ENCODE measurements around the gene ARHGEF3.

ARHGEF3 gene

GRCh38 chr3:56763233-56763632 is 38.5 kb downstream of the ARHGEF3 start:
- no peak overlapping the region for H2BK15ac ChIP-seq (replicated peaks; ENCODE audit: low read depth)
- no peaks in the 10 kb centered on the region for H3K79me1 ChIP-seq (ENCODE audit: low read length)
- H3K4me3 ChIP-seq (ENCODE audit: low read length) = no peak overlapping the region
- no peak overlapping the region for H3K9ac ChIP-seq (ENCODE audit: low read length)
- no peak overlapping the region for H3K56ac ChIP-seq (ENCODE audit: low read length)
- no peak overlapping the region for H2AK5ac ChIP-seq (ENCODE audit: low read length)
- H3K4ac ChIP-seq (ENCODE audit: low read depth, low read length) = no peak overlapping the region
- no peaks in the 10 kb centered on the region for H3K79me2 ChIP-seq (ENCODE audit: control insufficient read depth, insufficient read depth, low read length)
- no peak for DNase-seq
- H3K27me3 ChIP-seq (ENCODE audit: insufficient read depth, low read length, poor library complexity) = no peaks in the 10 kb centered on the region
- no CpG with 5 or more reads among the region's 2 CpGs for WGBS (ENCODE audit: extremely low coverage, insufficient coverage, low lambda C conversion rate)
- H3K23ac ChIP-seq (ENCODE audit: low read length) = no peak overlapping the region
- no peaks in the 10 kb centered on the region for H3K36me3 ChIP-seq (ENCODE audit: control insufficient read depth, insufficient read depth, low read length)
- no peak overlapping the region for H3K4me2 ChIP-seq (ENCODE audit: low read length)
- no peak overlapping the region for H2BK120ac ChIP-seq (ENCODE audit: low read depth, low read length)
- H4K8ac ChIP-seq (ENCODE audit: low read depth, low read length) = no peak overlapping the region
- H2BK5ac ChIP-seq (ENCODE audit: low read length) = no peak overlapping the region
- no peak overlapping the region for H4K5ac ChIP-seq (ENCODE audit: low read length)
- H3K4me1 ChIP-seq (ENCODE audit: control insufficient read depth, low read depth, low read length) = no peaks in the 10 kb centered on the region
- no peak overlapping the region for H3K18ac ChIP-seq (ENCODE audit: low read length)
- H3K27ac ChIP-seq (ENCODE audit: low read depth, low read length) = no peak overlapping the region

GRCh38 chr3:56762718-56763117 is 39.0 kb downstream of the ARHGEF3 start:
- Histone ChIP-seq H3K4ac (ENCODE audit: low read depth, low read length) (no peak overlapping the region), H3K4me1 (ENCODE audit: control insufficient read depth, low read depth, low read length) (no peaks in the 10 kb centered on the region), H3K79me2 (ENCODE audit: control insufficient read depth, insufficient read depth, low read length) (no peaks in the 10 kb centered on the region), H3K4me3 (ENCODE audit: low read length) (no peak overlapping the region), H3K18ac (ENCODE audit: low read length) (no peak overlapping the region), H3K79me1 (ENCODE audit: low read length) (no peaks in the 10 kb centered on the region), H3K27ac (ENCODE audit: low read depth, low read length) (no peak overlapping the region), H4K8ac (ENCODE audit: low read depth, low read length) (no peak overlapping the region), H3K56ac (ENCODE audit: low read length) (no peak overlapping the region), H2BK120ac (ENCODE audit: low read depth, low read length) (no peak overlapping the region), H3K27me3 (ENCODE audit: insufficient read depth, low read length, poor library complexity) (no peaks in the 10 kb centered on the region), H3K9ac (ENCODE audit: low read length) (no peak overlapping the region), H3K36me3 (ENCODE audit: control insufficient read depth, insufficient read depth, low read length) (no peaks in the 10 kb centered on the region), H4K5ac (ENCODE audit: low read length) (no peak overlapping the region), H2BK15ac (replicated peaks; ENCODE audit: low read depth) (no peak overlapping the region), H2AK5ac (ENCODE audit: low read length) (no peak overlapping the region), H2BK5ac (ENCODE audit: low read length) (no peak overlapping the region), H3K4me2 (ENCODE audit: low read length) (no peak overlapping the region), H3K23ac (ENCODE audit: low read length) (no peak overlapping the region)
- no peak for DNase-seq
- WGBS (ENCODE audit: extremely low coverage, insufficient coverage, low lambda C conversion rate) = no CpG with 5 or more reads among the region's 1 CpG

- Histone ChIP-seq H3K36me3 (ENCODE audit: control insufficient read depth, insufficient read depth, low read length) (no peaks in the 10 kb centered on the region), H3K79me2 (ENCODE audit: control insufficient read depth, insufficient read depth, low read length) (no peaks in the 10 kb centered on the region), H3K4me3 (ENCODE audit: low read length) (no peak overlapping the region), H3K27me3 (ENCODE audit: insufficient read depth, low read length, poor library complexity) (no peaks in the 10 kb centered on the region), H3K9ac (ENCODE audit: low read length) (no peak overlapping the region), H4K5ac (ENCODE audit: low read length) (no peak overlapping the region), H4K8ac (ENCODE audit: low read depth, low read length) (no peak overlapping the region), H3K79me1 (ENCODE audit: low read length) (no peaks in the 10 kb centered on the region), H3K56ac (ENCODE audit: low read length) (no peak overlapping the region), H3K18ac (ENCODE audit: low read length) (no peak overlapping the region), H3K4me1 (ENCODE audit: control insufficient read depth, low read depth, low read length) (no peaks in the 10 kb centered on the region), H2AK5ac (ENCODE audit: low read length) (no peak overlapping the region), H2BK15ac (replicated peaks; ENCODE audit: low read depth) (no peak overlapping the region), H3K4me2 (ENCODE audit: low read length) (no peak overlapping the region), H3K23ac (ENCODE audit: low read length) (no peak overlapping the region), H3K4ac (ENCODE audit: low read depth, low read length) (no peak overlapping the region), H2BK5ac (ENCODE audit: low read length) (no peak overlapping the region), H3K27ac (ENCODE audit: low read depth, low read length) (no peak overlapping the region), H2BK120ac (ENCODE audit: low read depth, low read length) (no peak overlapping the region)
- DNase-seq = no peak
- no CpG with 5 or more reads among the region's 11 CpGs for WGBS (ENCODE audit: extremely low coverage, insufficient coverage, low lambda C conversion rate)
Measured at GRCh38 chr3:56761887-56762651, 39.7 kb downstream of the ARHGEF3 start.

GRCh38 chr3:56761023-56761422 is 40.7 kb downstream of the ARHGEF3 start:
- H3K4me3 ChIP-seq (ENCODE audit: low read length) = no peak overlapping the region
- no peaks in the 10 kb centered on the region for H3K79me2 ChIP-seq (ENCODE audit: control insufficient read depth, insufficient read depth, low read length)
- no peaks in the 10 kb centered on the region for H3K36me3 ChIP-seq (ENCODE audit: control insufficient read depth, insufficient read depth, low read length)
- no peaks in the 10 kb centered on the region for H3K27me3 ChIP-seq (ENCODE audit: insufficient read depth, low read length, poor library complexity)
- no peak overlapping the region for H3K4ac ChIP-seq (ENCODE audit: low read depth, low read length)
- no peak overlapping the region for H4K8ac ChIP-seq (ENCODE audit: low read depth, low read length)
- DNase-seq = no peak
- no peak overlapping the region for H2BK120ac ChIP-seq (ENCODE audit: low read depth, low read length)
- no peaks in the 10 kb centered on the region for H3K79me1 ChIP-seq (ENCODE audit: low read length)
- no peak overlapping the region for H3K27ac ChIP-seq (ENCODE audit: low read depth, low read length)
- no peak overlapping the region for H2AK5ac ChIP-seq (ENCODE audit: low read length)
- no peak overlapping the region for H3K9ac ChIP-seq (ENCODE audit: low read length)
- H3K23ac ChIP-seq (ENCODE audit: low read length) = no peak overlapping the region
- no peak overlapping the region for H3K18ac ChIP-seq (ENCODE audit: low read length)
- H3K56ac ChIP-seq (ENCODE audit: low read length) = no peak overlapping the region
- no peaks in the 10 kb centered on the region for H3K4me1 ChIP-seq (ENCODE audit: control insufficient read depth, low read depth, low read length)
- no CpG with 5 or more reads among the region's 2 CpGs for WGBS (ENCODE audit: extremely low coverage, insufficient coverage, low lambda C conversion rate)
- no peak overlapping the region for H2BK5ac ChIP-seq (ENCODE audit: low read length)
- no peak overlapping the region for H3K4me2 ChIP-seq (ENCODE audit: low read length)
- H4K5ac ChIP-seq (ENCODE audit: low read length) = no peak overlapping the region
- no peak overlapping the region for H2BK15ac ChIP-seq (replicated peaks; ENCODE audit: low read depth)

GRCh38 chr3:56759532-56759931 is 42.2 kb downstream of the ARHGEF3 start:
- DNase-seq = no peak
- H2AK5ac ChIP-seq (ENCODE audit: low read length) = no peak overlapping the region
- H2BK5ac ChIP-seq (ENCODE audit: low read length) = no peak overlapping the region
- no peak overlapping the region for H4K5ac ChIP-seq (ENCODE audit: low read length)
- H3K79me1 ChIP-seq (ENCODE audit: low read length) = no peaks in the 10 kb centered on the region
- H3K4me1 ChIP-seq (ENCODE audit: control insufficient read depth, low read depth, low read length) = no peaks in the 10 kb centered on the region
- no peak overlapping the region for H3K9ac ChIP-seq (ENCODE audit: low read length)
- no peak overlapping the region for H3K18ac ChIP-seq (ENCODE audit: low read length)
- no peaks in the 10 kb centered on the region for H3K36me3 ChIP-seq (ENCODE audit: control insufficient read depth, insufficient read depth, low read length)
- no peaks in the 10 kb centered on the region for H3K79me2 ChIP-seq (ENCODE audit: control insufficient read depth, insufficient read depth, low read length)
- H3K27ac ChIP-seq (ENCODE audit: low read depth, low read length) = no peak overlapping the region
- no peaks in the 10 kb centered on the region for H3K27me3 ChIP-seq (ENCODE audit: insufficient read depth, low read length, poor library complexity)
- no peak overlapping the region for H2BK15ac ChIP-seq (replicated peaks; ENCODE audit: low read depth)
- no peak overlapping the region for H3K23ac ChIP-seq (ENCODE audit: low read length)
- H3K4me3 ChIP-seq (ENCODE audit: low read length) = no peak overlapping the region
- WGBS (ENCODE audit: extremely low coverage, insufficient coverage, low lambda C conversion rate) = no CpG with 5 or more reads among the region's 3 CpGs
- no peak overlapping the region for H2BK120ac ChIP-seq (ENCODE audit: low read depth, low read length)
- H3K4me2 ChIP-seq (ENCODE audit: low read length) = no peak overlapping the region
- no peak overlapping the region for H4K8ac ChIP-seq (ENCODE audit: low read depth, low read length)
- no peak overlapping the region for H3K4ac ChIP-seq (ENCODE audit: low read depth, low read length)
- H3K56ac ChIP-seq (ENCODE audit: low read length) = no peak overlapping the region

GRCh38 chr3:56758539-56758981 is 43.2 kb downstream of the ARHGEF3 start:
- H4K8ac ChIP-seq (ENCODE audit: low read depth, low read length) = no peak overlapping the region
- H3K4ac ChIP-seq (ENCODE audit: low read depth, low read length) = no peak overlapping the region
- H3K27ac ChIP-seq (ENCODE audit: low read depth, low read length) = no peak overlapping the region
- DNase-seq = no peak
- H3K23ac ChIP-seq (ENCODE audit: low read length) = no peak overlapping the region
- H3K18ac ChIP-seq (ENCODE audit: low read length) = no peak overlapping the region
- H3K36me3 ChIP-seq (ENCODE audit: control insufficient read depth, insufficient read depth, low read length) = no peaks in the 10 kb centered on the region
- no peak overlapping the region for H2BK120ac ChIP-seq (ENCODE audit: low read depth, low read length)
- no peak overlapping the region for H4K5ac ChIP-seq (ENCODE audit: low read length)
- no peak overlapping the region for H3K4me3 ChIP-seq (ENCODE audit: low read length)
- no peak overlapping the region for H2BK15ac ChIP-seq (replicated peaks; ENCODE audit: low read depth)
- no CpG with 5 or more reads among the region's 2 CpGs for WGBS (ENCODE audit: extremely low coverage, insufficient coverage, low lambda C conversion rate)
- H3K79me1 ChIP-seq (ENCODE audit: low read length) = no peaks in the 10 kb centered on the region
- H3K4me2 ChIP-seq (ENCODE audit: low read length) = no peak overlapping the region
- H3K79me2 ChIP-seq (ENCODE audit: control insufficient read depth, insufficient read depth, low read length) = no peaks in the 10 kb centered on the region
- no peaks in the 10 kb centered on the region for H3K4me1 ChIP-seq (ENCODE audit: control insufficient read depth, low read depth, low read length)
- no peak overlapping the region for H3K56ac ChIP-seq (ENCODE audit: low read length)
- H3K27me3 ChIP-seq (ENCODE audit: insufficient read depth, low read length, poor library complexity) = no peaks in the 10 kb centered on the region
- no peak overlapping the region for H2BK5ac ChIP-seq (ENCODE audit: low read length)
- no peak overlapping the region for H2AK5ac ChIP-seq (ENCODE audit: low read length)
- H3K9ac ChIP-seq (ENCODE audit: low read length) = no peak overlapping the region

Measured in mesendoderm (in vitro differentiated cells).